GM12878 (cell line): ENCODE results near the gene CCL11. TPM values are rescaled to one million over a fixed set of nuclear protein-coding genes. Genes with fewer than 3 reads are reported as not detected.

ENCODE experiments used
- ATAC-seq: fragments of 200-7000 bp; cut with Tn5 transposase; 3 replicates; pipeline ENCODE4 v1.9.1; 2020; ENCODE audit warnings: mild to moderate bottlenecking, moderate library complexity
- BruUV-seq: library from RNA; stranded (reverse); fragments of 400-500 nt; replicated peaks from 2 replicates; lab custom pipeline; 2021; lab: Mats Ljungman, UMichigan
- CTCF ChIA-PET: fragments of 300-600 bp; sonication (Branson Sonifier 250); formaldehyde crosslinking; extraction: SDS; loops from one replicate; lab custom pipeline; 2021; ENCODE audit warnings: inconsistent platforms; lab: Yijun Ruan, JAX
- POLR2A ChIA-PET: fragments of 350-600 bp; formaldehyde crosslinking; extraction: SDS; loops from one replicate; lab custom pipeline; 2021; ENCODE audit warnings: inconsistent platforms; lab: Charles Lee
- RAD21 ChIA-PET: fragments of 300-600 bp; sonication (Branson Sonifier 250); formaldehyde crosslinking; loops from one replicate; lab custom pipeline; 2023; ENCODE audit warnings: antibody characterized with exemption; ENCODE audit not compliant: unreplicated experiment; lab: Charles Lee
- SMC1A ChIA-PET: fragments of 300-600 bp; sonication (Branson Sonifier 250); formaldehyde crosslinking; loops from one replicate; lab custom pipeline; 2023; ENCODE audit not compliant: unreplicated experiment, uncharacterized antibody; lab: Charles Lee
- DNase-seq: peaks from one replicate; pipeline ENCODE4 v3.0.0-alpha.2; 2011; ENCODE audit warnings: low read depth, low spot score
- FAIRE-seq: peaks from 3 replicates; lab custom pipeline; 2011; peaks lifted over from hg19 to GRCh38; lab: Jason Lieb, UNC
- H2AFZ ChIP-seq: 2 replicates; pipeline ENCODE4 v1.6.0; 2011; ENCODE audit warnings: low read depth, low read length, control low read depth; ENCODE audit not compliant: control insufficient read depth
- H3K27ac ChIP-seq: 2 replicates; pipeline ENCODE4 v1.5.1; 2011; ENCODE audit warnings: control low read depth; ENCODE audit not compliant: control insufficient read depth, insufficient read depth
- H3K27me3 ChIP-seq, 2 experiments: replicated peaks in 1 of 2; 2 replicates each; pipeline versions ENCODE4 v1.6.0 to v1.6.1; 2011; ENCODE audit warnings: low read length in 1 of 2; ENCODE audit not compliant: control insufficient read depth in 2 of 2, insufficient read depth in 2 of 2
- H3K36me3 ChIP-seq, 2 experiments: 2 replicates each; pipeline ENCODE4 v1.5.1; 2011; ENCODE audit warnings: low read length in 1 of 2; ENCODE audit not compliant: control insufficient read depth in 2 of 2, insufficient read depth in 2 of 2
- H3K4me1 ChIP-seq: 2 replicates; pipeline ENCODE4 v1.6.1; 2011; ENCODE audit warnings: mild to moderate bottlenecking, low read length, moderate library complexity, mixed read lengths; ENCODE audit not compliant: control insufficient read depth, insufficient read depth
- H3K4me2 ChIP-seq: 2 replicates; pipeline ENCODE4 v1.6.0; 2011; ENCODE audit warnings: control low read depth; ENCODE audit not compliant: control insufficient read depth, insufficient read depth
- H3K4me3 ChIP-seq: fragments of 200-600 bp; sonication (generic); 2 replicates; pipeline ENCODE4 v1.5.1; 2016
- H3K79me2 ChIP-seq: 2 replicates; pipeline ENCODE4 v1.6.0; 2011; ENCODE audit warnings: low read length; ENCODE audit not compliant: control insufficient read depth, insufficient read depth
- H3K9ac ChIP-seq: 2 replicates; pipeline ENCODE4 v1.8.0; 2011; ENCODE audit warnings: low read length, control low read depth, mixed read lengths; ENCODE audit not compliant: control insufficient read depth, insufficient read depth
- H3K9me3 ChIP-seq: replicated peaks from 3 replicates; pipeline ENCODE4 v1.5.1; 2011; ENCODE audit warnings: mild to moderate bottlenecking, low read length; ENCODE audit not compliant: control insufficient read depth, insufficient read depth
- H4K20me1 ChIP-seq: 2 replicates; pipeline ENCODE4 v1.6.0; 2011; ENCODE audit not compliant: control insufficient read depth, insufficient read depth
- ASH2L ChIP-seq: fragments of 300-600, 200-600 bp; sonication (generic); IDR thresholded peaks from 2 replicates; pipeline ENCODE4 v1.6.1; 2017; ENCODE audit warnings: low read depth, mild to moderate bottlenecking, borderline replicate concordance
- CREB1 ChIP-seq: IDR thresholded peaks from 2 replicates; pipeline ENCODE4 v1.6.1; 2012; ENCODE audit warnings: low read depth, mild to moderate bottlenecking, inconsistent platforms
- DPF2 ChIP-seq: fragments of 450-650 bp; IDR thresholded peaks from 2 replicates; pipeline ENCODE4 v1.6.1; 2017; ENCODE audit warnings: mild to moderate bottlenecking
- ESRRA ChIP-seq: IDR thresholded peaks from 2 replicates; pipeline ENCODE4 v1.6.1; 2012; ENCODE audit warnings: mild to moderate bottlenecking, low read length, improper control_type of control experiment
- GABPA ChIP-seq: IDR thresholded peaks from 2 replicates; pipeline ENCODE4 v1.6.1; 2014; ENCODE audit warnings: antibody characterized with exemption, low read depth, mild to moderate bottlenecking, inconsistent platforms
- MTA3 ChIP-seq: IDR thresholded peaks from 2 replicates; pipeline ENCODE4 v1.6.1; 2012; ENCODE audit warnings: low read length, inconsistent platforms, borderline replicate concordance
- STAT1 ChIP-seq: fragments of 450-650 bp; conservative IDR thresholded peaks from 2 replicates; pipeline ENCODE4 v1.6.1; 2014; ENCODE audit warnings: antibody characterized with exemption, mild to moderate bottlenecking
- STAT3 ChIP-seq: IDR thresholded peaks from 2 replicates; pipeline ENCODE4 v1.6.1; 2011; ENCODE audit warnings: low read depth, low read length, improper control_type of control experiment
- TCF7 ChIP-seq: IDR thresholded peaks from 2 replicates; pipeline ENCODE4 v1.6.1; 2014; ENCODE audit warnings: antibody characterized with exemption, borderline replicate concordance
- in situ Hi-C: fragments of 300-500 bp; cut with MboI; formaldehyde crosslinking; loops from 9 replicates; pipeline ENCODE4 v1.14.3; 2018; ENCODE audit warnings: mixed read lengths
- intact Hi-C: fragments of 100-400 bp; cut with micrococcal nuclease; formaldehyde crosslinking; loops from one replicate; pipeline ENCODE4 v1.14.2; 2022; ENCODE audit not compliant: unreplicated experiment
- polyA plus RNA-seq, 11 experiments: library from polyadenylated mRNA; depleted of rRNA in 4 of 11; unstranded in 6 of 11; stranded (reverse) in 5 of 11; fragments of >200 nt; fragmentation: Nextera tagmentation in 4 of 11; fragmentation: Illumina TruSeq in 1 of 11; extraction: Ambion mirVana in 4 of 11; extraction: Trizol in 1 of 11; gene quantifications; 1 replicate in 1 of 11; 2 replicates in 10 of 11; pipeline versions ENCODE4 v1.2.1 to v1.2.3, GENCODE V29; 2011 to 2016; ENCODE audit warnings: inconsistent platforms in 2 of 11, missing spikeins in 2 of 11, low read depth in 1 of 11
- total RNA-seq, 4 experiments: library from RNA; depleted of rRNA in 3 of 4; stranded (reverse); fragments of >200 nt in 3 of 4; fragmentation: Illumina TruSeq in 1 of 4; extraction: Trizol in 1 of 4; gene quantifications; 2 replicates each; pipeline versions ENCODE4 v1.2.1 to v1.2.3, GENCODE V29; 2013 to 2021
- TF ChIP-seq, protein P1 (sequence below): IDR thresholded peaks from 2 replicates; pipeline ENCODE4 v1.6.1; 2012; ENCODE audit warnings: low read depth, low read length, improper control_type of control experiment
- TF ChIP-seq, protein P2 (sequence below): fragments of 150-350 bp; IDR thresholded peaks from 2 replicates; pipeline ENCODE4 v1.6.1; 2016; ENCODE audit warnings: low read depth, low read length

CCL11 gene
- total and polyA plus RNA-seq, 10 of the 15 experiments (the other 5 are each of a cell fraction or from before 2014, with no cell fraction given), result not detected

DNA sequence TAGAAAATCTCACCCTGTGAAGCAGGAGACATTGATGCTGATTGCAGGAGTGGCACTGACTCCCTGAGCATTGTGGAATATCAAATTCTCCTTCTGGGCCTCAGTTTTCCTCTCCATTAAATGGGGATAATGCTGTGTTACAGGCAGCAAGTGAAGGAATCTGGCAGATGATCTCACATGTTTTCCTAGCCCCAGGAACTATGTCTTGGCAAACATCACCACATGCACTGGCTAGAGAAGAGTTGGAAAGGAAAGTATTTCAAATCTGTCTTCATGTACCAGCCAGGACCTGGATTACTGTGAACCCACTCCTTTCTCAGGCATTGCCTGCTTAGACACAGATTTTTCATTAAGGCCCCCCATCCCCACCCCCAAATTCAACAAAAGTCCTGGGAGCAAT, 20.1 kb downstream of the CCL11 start:
- no peak overlapping the region for H3K27ac ChIP-seq
- in situ Hi-C loops, result no loop called here
- H3K27me3 ChIP-seq, result peaks cover 0 to 4% of the 10 kb centered on the region in 2 experiments; a peak in 3 of 4 replicates
- ChIA-PET CTCF (interaction anchor here (0.8 to 1.6 kb wide), 4 partner anchors 56 to 105 kb away, joined by 5 to 6 read pairs (median 5); no protein-coding TSS in a partner anchor), SMC1A (interaction anchor here (1.2 kb wide), 1 partner anchor 105 kb away, joined by 4 read pairs; no protein-coding TSS in a partner anchor), RAD21 (no interaction called here), POLR2A (no interaction called here)
- BruUV-seq, result no TSS peak
- ATAC-seq (no peak), DNase-seq (no peak), FAIRE-seq (no peak)
- no peak overlapping the region for H3K9ac ChIP-seq
- H2AFZ ChIP-seq, result no peak overlapping the region
- no peaks in the 10 kb centered on the region for H3K79me2 ChIP-seq
- H3K4me2 ChIP-seq, result no peak overlapping the region
- H3K36me3 ChIP-seq, result no peaks in the 10 kb centered on the region
- no peak overlapping the region for H3K4me3 ChIP-seq
- no peaks in the 10 kb centered on the region; the same call in 1 of the 2 replicates for H3K4me1 ChIP-seq
- no peaks in the 10 kb centered on the region for H4K20me1 ChIP-seq
- TF ChIP-seq ASH2L (no peak), ESRRA (no peak), MTA3 (no peak), TCF7 (no peak), STAT1 (no peak), DPF2 (no peak), GABPA (no peak), STAT3 (no peak), CREB1 (no peak)
- TF ChIP-seq, protein P1, sequence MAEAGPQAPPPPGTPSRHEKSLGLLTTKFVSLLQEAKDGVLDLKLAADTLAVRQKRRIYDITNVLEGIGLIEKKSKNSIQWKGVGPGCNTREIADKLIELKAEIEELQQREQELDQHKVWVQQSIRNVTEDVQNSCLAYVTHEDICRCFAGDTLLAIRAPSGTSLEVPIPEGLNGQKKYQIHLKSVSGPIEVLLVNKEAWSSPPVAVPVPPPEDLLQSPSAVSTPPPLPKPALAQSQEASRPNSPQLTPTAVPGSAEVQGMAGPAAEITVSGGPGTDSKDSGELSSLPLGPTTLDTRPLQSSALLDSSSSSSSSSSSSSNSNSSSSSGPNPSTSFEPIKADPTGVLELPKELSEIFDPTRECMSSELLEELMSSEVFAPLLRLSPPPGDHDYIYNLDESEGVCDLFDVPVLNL, result no peak
- TF ChIP-seq, protein P2, sequence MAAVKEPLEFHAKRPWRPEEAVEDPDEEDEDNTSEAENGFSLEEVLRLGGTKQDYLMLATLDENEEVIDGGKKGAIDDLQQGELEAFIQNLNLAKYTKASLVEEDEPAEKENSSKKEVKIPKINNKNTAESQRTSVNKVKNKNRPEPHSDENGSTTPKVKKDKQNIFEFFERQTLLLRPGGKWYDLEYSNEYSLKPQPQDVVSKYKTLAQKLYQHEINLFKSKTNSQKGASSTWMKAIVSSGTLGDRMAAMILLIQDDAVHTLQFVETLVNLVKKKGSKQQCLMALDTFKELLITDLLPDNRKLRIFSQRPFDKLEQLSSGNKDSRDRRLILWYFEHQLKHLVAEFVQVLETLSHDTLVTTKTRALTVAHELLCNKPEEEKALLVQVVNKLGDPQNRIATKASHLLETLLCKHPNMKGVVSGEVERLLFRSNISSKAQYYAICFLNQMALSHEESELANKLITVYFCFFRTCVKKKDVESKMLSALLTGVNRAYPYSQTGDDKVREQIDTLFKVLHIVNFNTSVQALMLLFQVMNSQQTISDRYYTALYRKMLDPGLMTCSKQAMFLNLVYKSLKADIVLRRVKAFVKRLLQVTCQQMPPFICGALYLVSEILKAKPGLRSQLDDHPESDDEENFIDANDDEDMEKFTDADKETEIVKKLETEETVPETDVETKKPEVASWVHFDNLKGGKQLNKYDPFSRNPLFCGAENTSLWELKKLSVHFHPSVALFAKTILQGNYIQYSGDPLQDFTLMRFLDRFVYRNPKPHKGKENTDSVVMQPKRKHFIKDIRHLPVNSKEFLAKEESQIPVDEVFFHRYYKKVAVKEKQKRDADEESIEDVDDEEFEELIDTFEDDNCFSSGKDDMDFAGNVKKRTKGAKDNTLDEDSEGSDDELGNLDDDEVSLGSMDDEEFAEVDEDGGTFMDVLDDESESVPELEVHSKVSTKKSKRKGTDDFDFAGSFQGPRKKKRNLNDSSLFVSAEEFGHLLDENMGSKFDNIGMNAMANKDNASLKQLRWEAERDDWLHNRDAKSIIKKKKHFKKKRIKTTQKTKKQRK, result no peak
- intact Hi-C loops, result no loop called here
- no peaks in the 10 kb centered on the region for H3K9me3 ChIP-seq
